Measurements from ENCODE around the gene PRR33.
"Not testable (repeated sequence)": the region's sequence is repeated elsewhere in the genome, so short reads cannot be mapped to it uniquely, and the experiment has no call there.

DNA sequence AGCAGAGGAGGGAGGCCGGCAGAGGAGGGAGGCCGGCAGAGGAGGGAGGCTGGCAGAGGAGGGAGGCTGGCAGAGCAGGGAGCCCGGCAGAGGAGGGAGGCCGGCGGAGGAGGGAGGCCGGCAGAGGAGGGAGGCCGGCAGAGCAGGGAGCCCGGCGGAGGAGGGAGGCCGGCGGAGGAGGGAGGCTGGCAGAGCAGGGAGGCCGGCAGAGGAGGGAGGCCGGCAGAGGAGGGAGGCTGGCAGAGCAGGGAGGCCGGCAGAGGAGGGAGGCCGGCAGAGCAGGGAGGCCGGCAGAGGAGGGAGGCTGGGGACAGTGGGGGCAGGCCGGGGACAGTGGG, 17.9 kb downstream of the PRR33 start:
- TF ChIP-seq POLR2A (IDR thresholded peaks at IDR 0.05); POLR2AphosphoS5 (IDR thresholded peaks at IDR 0.05; ENCODE audit: insufficient read depth in 1 of 2, low read depth in 1 of 2): not testable (repeated sequence)
